Mammary epithelial cell (primary cell): ENCODE measurements around the gene MCU.

ENCODE experiments used
- CTCF ChIP-seq, 2 donors: IDR thresholded peaks in 1 of 2; conservative IDR thresholded peaks in 1 of 2; 2 replicates each; pipeline ENCODE4 v1.5.1; 2011 to 2012; ENCODE audit warnings: inconsistent platforms in 2 of 2, low read length in 2 of 2, mild to moderate bottlenecking in 2 of 2, control low read depth in 1 of 2, low read depth in 1 of 2; ENCODE audit not compliant: insufficient read depth in 1 of 2; ENCODE audit errors: extremely low read depth in 1 of 2
- EZH2 ChIP-seq: IDR thresholded peaks from 2 replicates; pipeline ENCODE4 v1.6.1; 2012; ENCODE audit warnings: low read length, inconsistent platforms, borderline replicate concordance

GRCh38 chr10:72719941-72720592 is 28.1 kb downstream of the MCU start:
- TF ChIP-seq CTCF (conservative IDR thresholded peaks at IDR 0.05 in 1 of 2, IDR thresholded peaks at IDR 0.05 in 1 of 2; ENCODE audit: extremely low read depth in 1 of 2, insufficient read depth in 1 of 2, low read depth in 1 of 2, low read length in 2 of 2) (no peak), EZH2 (no peak)
